Gastroesophageal sphincter (tissue), 3 donors: ENCODE results near the gene SETD4.

Experiments used
- EP300 ChIP-seq: sonication (generic); formaldehyde crosslinking; IDR thresholded peaks from one replicate; pipeline ENCODE4 v1.6.1; 2017; ENCODE audit warnings: antibody characterized with exemption, mild to moderate bottlenecking
- TF ChIP-seq, protein P1 (sequence below), 4 experiments: fragments of 200-600 bp in 2 of 4; fragments of 450-650 bp in 2 of 4; sonication (generic) in 1 of 4; IDR thresholded peaks; one replicate each; pipeline ENCODE4 v1.5.1; 2017 to 2019; ENCODE audit warnings: antibody characterized with exemption in 4 of 4, mild to moderate bottlenecking in 2 of 4, moderate library complexity in 2 of 4

DNA sequence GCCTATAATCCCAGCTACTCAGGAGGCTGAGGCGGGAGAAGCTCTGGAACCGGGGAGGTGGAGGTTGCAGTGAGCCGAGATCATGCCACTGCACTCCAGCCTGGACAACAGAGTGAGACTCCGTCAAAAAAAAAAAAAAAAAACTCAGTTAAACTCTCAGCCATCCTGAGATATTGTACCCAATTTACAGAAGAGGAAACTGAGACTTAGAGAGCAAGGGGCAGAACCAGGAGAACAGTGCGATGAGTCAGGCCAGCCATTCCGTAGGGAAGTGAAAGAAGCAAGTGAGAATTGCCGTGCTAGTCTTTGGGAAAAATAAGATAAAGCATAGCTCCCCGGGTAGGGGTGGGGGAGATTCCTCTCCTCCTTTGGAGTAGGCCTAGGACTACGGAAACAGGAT is 69.7 kb downstream of the SETD4 start:
- no peak for TF ChIP-seq EP300
- TF ChIP-seq, protein P1, sequence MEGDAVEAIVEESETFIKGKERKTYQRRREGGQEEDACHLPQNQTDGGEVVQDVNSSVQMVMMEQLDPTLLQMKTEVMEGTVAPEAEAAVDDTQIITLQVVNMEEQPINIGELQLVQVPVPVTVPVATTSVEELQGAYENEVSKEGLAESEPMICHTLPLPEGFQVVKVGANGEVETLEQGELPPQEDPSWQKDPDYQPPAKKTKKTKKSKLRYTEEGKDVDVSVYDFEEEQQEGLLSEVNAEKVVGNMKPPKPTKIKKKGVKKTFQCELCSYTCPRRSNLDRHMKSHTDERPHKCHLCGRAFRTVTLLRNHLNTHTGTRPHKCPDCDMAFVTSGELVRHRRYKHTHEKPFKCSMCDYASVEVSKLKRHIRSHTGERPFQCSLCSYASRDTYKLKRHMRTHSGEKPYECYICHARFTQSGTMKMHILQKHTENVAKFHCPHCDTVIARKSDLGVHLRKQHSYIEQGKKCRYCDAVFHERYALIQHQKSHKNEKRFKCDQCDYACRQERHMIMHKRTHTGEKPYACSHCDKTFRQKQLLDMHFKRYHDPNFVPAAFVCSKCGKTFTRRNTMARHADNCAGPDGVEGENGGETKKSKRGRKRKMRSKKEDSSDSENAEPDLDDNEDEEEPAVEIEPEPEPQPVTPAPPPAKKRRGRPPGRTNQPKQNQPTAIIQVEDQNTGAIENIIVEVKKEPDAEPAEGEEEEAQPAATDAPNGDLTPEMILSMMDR (IDR thresholded peaks at IDR 0.05) = no peak
